Loucy (cell line): ENCODE measurements around the gene TRPV2.

Experiments used
- EZH2phosphoT487 ChIP-seq: fragments of 200-600 bp; IDR thresholded peaks from 2 replicates; pipeline ENCODE4 v1.6.1; 2018; ENCODE audit warnings: antibody characterized with exemption, mild to moderate bottlenecking, moderate library complexity, borderline replicate concordance
- TF ChIP-seq, protein P1 (sequence below): fragments of 200-600 bp; sonication (generic); conservative IDR thresholded peaks from 2 replicates; pipeline ENCODE4 v1.5.1; 2014; ENCODE audit warnings: mild to moderate bottlenecking, antibody characterized with exemption, low read length

DNA sequence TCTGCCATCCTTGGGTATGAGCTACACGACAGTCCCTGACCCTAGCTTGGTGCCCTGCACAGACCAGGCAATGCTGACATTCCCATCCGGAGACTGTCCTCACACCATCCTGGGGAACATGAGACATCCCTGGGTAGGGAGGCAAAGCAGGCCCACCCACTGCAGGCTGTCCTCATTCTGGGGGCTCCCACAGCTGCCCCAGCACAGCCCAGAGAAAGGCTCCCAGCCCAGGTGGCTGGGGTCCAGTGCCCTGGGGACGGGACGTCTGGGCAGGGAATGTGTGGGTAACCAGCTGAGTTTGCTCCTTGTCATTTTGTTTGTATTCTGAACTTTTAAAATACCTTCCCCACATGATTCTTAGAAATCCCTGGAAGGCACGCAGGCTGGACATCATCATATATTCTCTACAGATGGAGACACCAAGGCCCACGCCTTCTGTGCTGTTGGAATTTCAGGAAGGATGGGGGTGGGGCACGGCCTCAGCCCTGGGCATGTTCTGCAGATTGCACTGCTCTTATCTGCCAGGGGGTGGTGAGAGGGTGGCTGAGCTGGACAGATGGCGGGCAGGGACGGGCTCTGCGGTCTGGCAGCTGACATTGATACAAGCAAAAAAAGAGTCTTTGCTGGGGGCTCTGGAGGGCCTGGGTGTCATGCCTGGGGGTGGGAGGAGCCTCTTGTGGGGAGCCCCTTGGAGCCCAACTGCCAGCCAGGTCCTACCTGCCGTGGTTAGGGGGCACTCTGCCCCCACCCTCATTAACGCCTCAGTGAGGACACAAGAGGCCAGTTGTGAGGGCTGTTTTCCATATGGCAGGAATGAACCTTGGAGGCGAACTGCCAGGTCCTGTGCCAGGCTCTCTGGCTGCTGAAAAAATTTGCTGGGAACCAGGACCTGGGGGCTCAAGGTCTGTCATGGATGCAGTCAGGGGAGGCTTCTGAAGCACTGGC, 48.3 kb downstream of the TRPV2 start:
- TF ChIP-seq, protein P1, sequence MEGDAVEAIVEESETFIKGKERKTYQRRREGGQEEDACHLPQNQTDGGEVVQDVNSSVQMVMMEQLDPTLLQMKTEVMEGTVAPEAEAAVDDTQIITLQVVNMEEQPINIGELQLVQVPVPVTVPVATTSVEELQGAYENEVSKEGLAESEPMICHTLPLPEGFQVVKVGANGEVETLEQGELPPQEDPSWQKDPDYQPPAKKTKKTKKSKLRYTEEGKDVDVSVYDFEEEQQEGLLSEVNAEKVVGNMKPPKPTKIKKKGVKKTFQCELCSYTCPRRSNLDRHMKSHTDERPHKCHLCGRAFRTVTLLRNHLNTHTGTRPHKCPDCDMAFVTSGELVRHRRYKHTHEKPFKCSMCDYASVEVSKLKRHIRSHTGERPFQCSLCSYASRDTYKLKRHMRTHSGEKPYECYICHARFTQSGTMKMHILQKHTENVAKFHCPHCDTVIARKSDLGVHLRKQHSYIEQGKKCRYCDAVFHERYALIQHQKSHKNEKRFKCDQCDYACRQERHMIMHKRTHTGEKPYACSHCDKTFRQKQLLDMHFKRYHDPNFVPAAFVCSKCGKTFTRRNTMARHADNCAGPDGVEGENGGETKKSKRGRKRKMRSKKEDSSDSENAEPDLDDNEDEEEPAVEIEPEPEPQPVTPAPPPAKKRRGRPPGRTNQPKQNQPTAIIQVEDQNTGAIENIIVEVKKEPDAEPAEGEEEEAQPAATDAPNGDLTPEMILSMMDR, result no peak; the same call in 1 of the 2 replicates
- no peak for TF ChIP-seq EZH2phosphoT487
